Measurements from ENCODE around the gene UBE2O. TPM values are rescaled to one million over a fixed set of nuclear protein-coding genes. Genes with fewer than 3 reads are reported as not detected.

UBE2O gene
- total and polyA plus RNA-seq, 2 donors (not counting 3 experiments of a cell fraction or from before 2014, with no cell fraction given), result 13.9 to 34.1 TPM

- Histone ChIP-seq H3K4me3 (replicated peaks in 1 of 3; ENCODE audit: insufficient read depth in 1 of 3, low read depth in 1 of 3, low read length in 3 of 3) (no peak overlapping the region), H3K4me2 (ENCODE audit: insufficient read depth, low read length) (no peak overlapping the region), H3K27me3 (ENCODE audit: control insufficient read depth in 2 of 2, insufficient read depth in 2 of 2, low read length in 2 of 2) (no peaks in the 10 kb centered on the region), H3K9me3 (replicated peaks; ENCODE audit: control insufficient read depth, insufficient read depth, low read length) (no peaks in the 10 kb centered on the region), H2AFZ (ENCODE audit: low read depth, low read length) (no peak overlapping the region), H3K79me2 (ENCODE audit: control insufficient read depth, insufficient read depth, low read length) (no peaks in the 10 kb centered on the region), H3K9me1 (replicated peaks; ENCODE audit: control insufficient read depth, extremely low read depth, insufficient read depth, low read length) (no peaks in the 10 kb centered on the region), H3K4me1 (ENCODE audit: control insufficient read depth, extremely low read depth, insufficient read depth, low read length) (peaks cover 28% of the 10 kb centered on the region), H3K36me3 (ENCODE audit: control insufficient read depth in 2 of 2, extremely low read depth in 1 of 2, insufficient read depth in 2 of 2, low read length in 2 of 2) (no peaks in the 10 kb centered on the region), H3K9ac (replicated peaks; ENCODE audit: extremely low read depth, insufficient read depth, low read length) (no peak overlapping the region), H3K27ac (ENCODE audit: insufficient read depth, low read depth, low read length) (no peak overlapping the region), H4K20me1 (replicated peaks; ENCODE audit: control insufficient read depth, extremely low read depth, insufficient read depth, low read length) (no peaks in the 10 kb centered on the region)
- DNase-seq (ENCODE audit: low read depth, low spot score) (no peak), FAIRE-seq (no peak)
- intact Hi-C loops (cut with micrococcal nuclease) (no loop called here), dilution Hi-C loops (cut with MboI; ENCODE audit: extremely low pct_ligation_motif_present, low sequenced_read_pairs) (no loop called here)
- CTCF ChIA-PET, result interaction anchor here (0.9 to 3.6 kb wide), 3 partner anchors 14 to 18 kb away, joined by 3 to 106 read pairs (median 4); partner anchors contain the start of gene SPHK1
- TF ChIP-seq FOS (IDR thresholded peaks at IDR 0.05; ENCODE audit: borderline replicate concordance, insufficient read depth, low read length) (no peak), POLR2A (IDR thresholded peaks at IDR 0.05; ENCODE audit: low read depth, low read length) (no peak), GATA2 (IDR thresholded peaks at IDR 0.05; ENCODE audit: insufficient read depth, insufficient read length, low read depth, low read length) (no peak), CTCF (IDR thresholded peaks at IDR 0.05; ENCODE audit: extremely low read depth in 1 of 2, insufficient read depth in 1 of 2, low read depth in 1 of 2, low read length in 2 of 2) (no peak), MAX (IDR thresholded peaks at IDR 0.05; ENCODE audit: insufficient read depth, insufficient read length) (no peak), JUN (IDR thresholded peaks at IDR 0.05; ENCODE audit: borderline replicate concordance, insufficient read depth, insufficient read length, low read depth) (no peak), MYC (IDR thresholded peaks at IDR 0.05; ENCODE audit: low read depth, low read length) (no peak), EZH2 (IDR thresholded peaks at IDR 0.05; ENCODE audit: borderline replicate concordance, low read depth, low read length, severe bottlenecking) (no peak), POLR2AphosphoS5 (IDR thresholded peaks at IDR 0.05; ENCODE audit: insufficient read depth, low read depth, low read length) (no peak)
- no TSS peak for BruUV-seq (replicated peaks)
- POLR2A ChIA-PET, result no interaction called here
Measured at GRCh38 chr17:76368545-76368944, 84.4 kb downstream of the UBE2O start.
